A673 (cell line): ENCODE results near the gene GRB10. TPM values are rescaled to one million over a fixed set of nuclear protein-coding genes. Genes with fewer than 3 reads are reported as not detected.

Experiments used
- BruUV-seq: library from RNA; stranded (reverse); fragments of 400-500 nt; replicated peaks from 2 replicates; lab custom pipeline; 2021; lab: Mats Ljungman, UMichigan
- CTCF ChIA-PET: fragments of 300-600 bp; sonication (Branson Sonifier 250); formaldehyde crosslinking; loops from one replicate; lab custom pipeline; 2022; ENCODE audit warnings: antibody characterized with exemption; lab: Charles Lee
- POLR2A ChIA-PET: fragments of 300-600 bp; sonication (Branson Sonifier 250); formaldehyde crosslinking; loops from one replicate; lab custom pipeline; 2022; ENCODE audit warnings: antibody characterized with exemption; ENCODE audit not compliant: low non-redundant PET; lab: Charles Lee
- DNase-seq: peaks from one replicate; pipeline ENCODE4 v3.0.0-alpha.2; 2015; ENCODE audit warnings: low spot score
- H3K27ac ChIP-seq: fragments of 200-600 bp; sonication (generic); 2 replicates; pipeline ENCODE4 v1.5.1; 2016; ENCODE audit warnings: mixed run types, low read depth, mild to moderate bottlenecking, mixed read lengths, antibody characterized with exemption, low read length; ENCODE audit not compliant: poor library complexity, severe bottlenecking
- H3K27me3 ChIP-seq: fragments of 200-600 bp; sonication (generic); replicated peaks from 2 replicates; pipeline ENCODE4 v1.6.1; 2017; ENCODE audit warnings: mixed run types, low read depth, mild to moderate bottlenecking, mixed read lengths, antibody characterized with exemption, low read length; ENCODE audit not compliant: insufficient read depth, poor library complexity
- H3K36me3 ChIP-seq: fragments of 200-600 bp; sonication (generic); 2 replicates; pipeline ENCODE4 v1.6.1; 2016; ENCODE audit warnings: mixed run types, mild to moderate bottlenecking, mixed read lengths, antibody characterized with exemption, low read length; ENCODE audit not compliant: insufficient read depth, poor library complexity, severe bottlenecking
- H3K4me1 ChIP-seq: fragments of 200-600 bp; sonication (generic); 2 replicates; pipeline ENCODE4 v1.6.1; 2017; ENCODE audit warnings: mixed run types, mild to moderate bottlenecking, mixed read lengths, antibody characterized with exemption, low read length; ENCODE audit not compliant: insufficient read depth, poor library complexity, severe bottlenecking
- H3K4me3 ChIP-seq: fragments of 200-600 bp; sonication (generic); 2 replicates; pipeline ENCODE4 v1.5.1; 2016; ENCODE audit warnings: low read depth, mixed run types, mild to moderate bottlenecking, mixed read lengths, low read length; ENCODE audit not compliant: poor library complexity, severe bottlenecking
- H3K9me3 ChIP-seq: fragments of 200-600 bp; sonication (generic); 2 replicates; pipeline ENCODE4 v1.6.1; 2016; ENCODE audit warnings: mixed run types, low read depth, mild to moderate bottlenecking, mixed read lengths, antibody characterized with exemption, low read length; ENCODE audit not compliant: poor library complexity, severe bottlenecking
- CTCF ChIP-seq: fragments of 300-800, 200-600 bp; sonication (generic); conservative IDR thresholded peaks from 2 replicates; pipeline ENCODE4 v1.5.1; 2017; ENCODE audit warnings: low read depth, mild to moderate bottlenecking, antibody characterized with exemption, low read length, moderate library complexity, mixed read lengths
- EZH2 ChIP-seq: fragments of 200-600 bp; sonication (generic); IDR thresholded peaks from 2 replicates; pipeline ENCODE4 v1.6.1; 2017; ENCODE audit warnings: borderline replicate concordance, low read depth, mild to moderate bottlenecking, mixed read lengths, antibody characterized with exemption, low read length; ENCODE audit not compliant: poor library complexity, severe bottlenecking
- intact Hi-C: fragments of 100-400 bp; cut with micrococcal nuclease; formaldehyde crosslinking; loops from one replicate; pipeline ENCODE4 v1.10.0; 2022; ENCODE audit not compliant: unreplicated experiment
- total RNA-seq: library from RNA; stranded (reverse); gene quantifications from 2 replicates; pipeline ENCODE4 v1.2.3, GENCODE V29; 2021

GRB10 gene
- total RNA-seq, 1 experiment from 2014 or later = 0.41 TPM

- TF ChIP-seq EZH2 = no peak
- TF ChIP-seq CTCF = no peak
- no peak for DNase-seq
- no TSS peak for BruUV-seq
- Histone ChIP-seq H3K27me3 (no peaks in the 10 kb centered on the region), H3K4me1 (no peaks in the 10 kb centered on the region), H3K27ac (no peak overlapping the region), H3K36me3 (no peaks in the 10 kb centered on the region), H3K9me3 (no peaks in the 10 kb centered on the region), H3K4me3 (no peak overlapping the region)
- CTCF ChIA-PET = no interaction called here
- intact Hi-C loops = no loop called here
- POLR2A ChIA-PET = no interaction called here
Measured at GRCh38 chr7:50751146-50751545, 31.6 kb downstream of the GRB10 start.

GRCh38 chr7:50749896-50750295, 32.8 kb downstream of the GRB10 start:
- H3K27me3 ChIP-seq = no peaks in the 10 kb centered on the region
- TF ChIP-seq EZH2 (no peak), CTCF (no peak)
- intact Hi-C loops = no loop called here
- H3K9me3 ChIP-seq = no peaks in the 10 kb centered on the region
- no TSS peak for BruUV-seq
- no peaks in the 10 kb centered on the region for H3K36me3 ChIP-seq
- H3K27ac ChIP-seq = no peak overlapping the region
- H3K4me3 ChIP-seq = no peak overlapping the region
- ChIA-PET CTCF (no interaction called here), POLR2A (no interaction called here)
- no peaks in the 10 kb centered on the region for H3K4me1 ChIP-seq
- DNase-seq = no peak

- intact Hi-C loops = no loop called here
- TF ChIP-seq EZH2 (no peak), CTCF (no peak)
- no peak for DNase-seq
- POLR2A ChIA-PET = no interaction called here
- H3K36me3 ChIP-seq = no peaks in the 10 kb centered on the region
- no peak overlapping the region for H3K27ac ChIP-seq
- no TSS peak for BruUV-seq
- no peak overlapping the region for H3K4me3 ChIP-seq
- CTCF ChIA-PET = no interaction called here
- H3K9me3 ChIP-seq = no peaks in the 10 kb centered on the region
- no peaks in the 10 kb centered on the region for H3K27me3 ChIP-seq
- no peaks in the 10 kb centered on the region for H3K4me1 ChIP-seq
Measured at GRCh38 chr7:50748472-50748871, 34.2 kb downstream of the GRB10 start.
